Posterior vena cava (tissue), 2 donors: Measurements from ENCODE around the gene SENP7. TPM values are rescaled to one million over a fixed set of nuclear protein-coding genes. Genes with fewer than 3 reads are reported as not detected.
"Not testable (repeated sequence)": the region's sequence is repeated elsewhere in the genome, so short reads cannot be mapped to it uniquely, and the experiment has no call there.

Experiments used
- DNase-seq: peaks from one replicate; pipeline ENCODE4 v3.0.0-alpha.2; 2020; ENCODE audit warnings: low spot score
- intact Hi-C, 2 donors: fragments of 100-400 bp; cut with DNase I; formaldehyde crosslinking; loops; one replicate each; pipeline versions ENCODE4 v1.14.1 to v1.14.2; 2022 to 2023
- long read RNA-seq, 2 donors: library from polyadenylated mRNA; unstranded; transcript quantifications; one replicate each; pipeline ENCODE4 v2.0.0, GENCODE V29; 2020 to 2021
- total RNA-seq, 2 donors: library from RNA; stranded (reverse); fragmentation: NEBNext Ultra II Directional; extraction: Animal tissue kit (Norgen Biotek cat#: 25700); gene quantifications; one replicate each; pipeline ENCODE4 v1.2.1, GENCODE V29; 2021
- donor health status: DM: yes; HTN: yes; CAD: no.
- donor health status: DM: yes; HTN: yes; CAD: no.

SENP7 gene, protein sequence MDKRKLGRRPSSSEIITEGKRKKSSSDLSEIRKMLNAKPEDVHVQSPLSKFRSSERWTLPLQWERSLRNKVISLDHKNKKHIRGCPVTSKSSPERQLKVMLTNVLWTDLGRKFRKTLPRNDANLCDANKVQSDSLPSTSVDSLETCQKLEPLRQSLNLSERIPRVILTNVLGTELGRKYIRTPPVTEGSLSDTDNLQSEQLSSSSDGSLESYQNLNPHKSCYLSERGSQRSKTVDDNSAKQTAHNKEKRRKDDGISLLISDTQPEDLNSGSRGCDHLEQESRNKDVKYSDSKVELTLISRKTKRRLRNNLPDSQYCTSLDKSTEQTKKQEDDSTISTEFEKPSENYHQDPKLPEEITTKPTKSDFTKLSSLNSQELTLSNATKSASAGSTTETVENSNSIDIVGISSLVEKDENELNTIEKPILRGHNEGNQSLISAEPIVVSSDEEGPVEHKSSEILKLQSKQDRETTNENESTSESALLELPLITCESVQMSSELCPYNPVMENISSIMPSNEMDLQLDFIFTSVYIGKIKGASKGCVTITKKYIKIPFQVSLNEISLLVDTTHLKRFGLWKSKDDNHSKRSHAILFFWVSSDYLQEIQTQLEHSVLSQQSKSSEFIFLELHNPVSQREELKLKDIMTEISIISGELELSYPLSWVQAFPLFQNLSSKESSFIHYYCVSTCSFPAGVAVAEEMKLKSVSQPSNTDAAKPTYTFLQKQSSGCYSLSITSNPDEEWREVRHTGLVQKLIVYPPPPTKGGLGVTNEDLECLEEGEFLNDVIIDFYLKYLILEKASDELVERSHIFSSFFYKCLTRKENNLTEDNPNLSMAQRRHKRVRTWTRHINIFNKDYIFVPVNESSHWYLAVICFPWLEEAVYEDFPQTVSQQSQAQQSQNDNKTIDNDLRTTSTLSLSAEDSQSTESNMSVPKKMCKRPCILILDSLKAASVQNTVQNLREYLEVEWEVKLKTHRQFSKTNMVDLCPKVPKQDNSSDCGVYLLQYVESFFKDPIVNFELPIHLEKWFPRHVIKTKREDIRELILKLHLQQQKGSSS
- total RNA-seq: 10 to 100 TPM; 17.0 to 20.0 TPM
- long read RNA-seq, donor 1, full-length matches to known transcripts: 1 of 4 reads
- long read RNA-seq, donor 1, partial matches to known transcripts: 3 of 4 reads
- long read RNA-seq, donor 1, other reads (novel, unspliced or antisense): 0 of 4 reads
- long read RNA-seq, donor 2, partial matches to known transcripts: 2 of 4 reads
- long read RNA-seq, donor 2, other reads (novel, unspliced or antisense): 2 of 4 reads

DNA sequence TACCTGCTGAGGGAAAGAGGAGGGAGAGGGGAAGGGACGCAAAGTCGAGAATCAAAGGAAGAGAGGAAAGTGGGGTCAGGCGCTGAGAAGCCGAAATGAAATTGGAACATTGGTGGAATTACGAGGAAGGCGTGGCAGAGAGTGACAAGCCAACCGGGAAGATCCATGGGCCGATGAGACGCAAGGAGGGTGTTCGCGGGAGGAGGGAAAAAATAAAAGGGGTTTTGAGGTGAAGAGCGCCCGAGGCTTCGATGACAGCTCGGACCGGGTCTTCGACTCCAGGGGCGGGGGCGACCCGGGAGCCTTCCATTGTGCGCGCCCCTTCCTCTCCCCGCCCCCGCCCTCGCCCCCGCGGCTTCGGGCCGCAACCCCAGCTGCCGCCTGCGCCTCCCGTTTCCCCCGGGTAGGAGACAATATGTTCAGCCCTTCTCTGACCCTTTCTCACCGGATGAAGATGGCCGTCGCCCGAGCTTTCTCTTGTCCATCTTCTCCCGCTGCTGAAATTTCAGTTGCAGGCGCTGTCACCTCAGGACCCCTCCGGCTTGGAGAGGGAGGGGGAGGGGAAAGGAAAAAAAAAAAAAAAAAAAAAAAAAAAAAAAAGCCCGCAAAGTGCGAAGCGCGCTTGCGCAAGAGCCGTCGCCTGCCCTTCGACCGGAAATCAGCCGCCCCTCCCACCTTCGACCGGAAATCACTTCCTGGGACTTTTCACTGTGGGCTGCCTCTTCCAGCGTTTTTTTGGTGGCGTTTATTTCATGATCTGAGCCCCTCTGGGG, at the start of gene SENP7:
Gene SENP7, minus strand, starts transcription at position 567 of the 773 bp plus-strand sequence. Its CDS starts 82 bp downstream, at position 485.
- intact Hi-C loops: no loop called here
- DNase-seq: peak; percentile 96

DNA sequence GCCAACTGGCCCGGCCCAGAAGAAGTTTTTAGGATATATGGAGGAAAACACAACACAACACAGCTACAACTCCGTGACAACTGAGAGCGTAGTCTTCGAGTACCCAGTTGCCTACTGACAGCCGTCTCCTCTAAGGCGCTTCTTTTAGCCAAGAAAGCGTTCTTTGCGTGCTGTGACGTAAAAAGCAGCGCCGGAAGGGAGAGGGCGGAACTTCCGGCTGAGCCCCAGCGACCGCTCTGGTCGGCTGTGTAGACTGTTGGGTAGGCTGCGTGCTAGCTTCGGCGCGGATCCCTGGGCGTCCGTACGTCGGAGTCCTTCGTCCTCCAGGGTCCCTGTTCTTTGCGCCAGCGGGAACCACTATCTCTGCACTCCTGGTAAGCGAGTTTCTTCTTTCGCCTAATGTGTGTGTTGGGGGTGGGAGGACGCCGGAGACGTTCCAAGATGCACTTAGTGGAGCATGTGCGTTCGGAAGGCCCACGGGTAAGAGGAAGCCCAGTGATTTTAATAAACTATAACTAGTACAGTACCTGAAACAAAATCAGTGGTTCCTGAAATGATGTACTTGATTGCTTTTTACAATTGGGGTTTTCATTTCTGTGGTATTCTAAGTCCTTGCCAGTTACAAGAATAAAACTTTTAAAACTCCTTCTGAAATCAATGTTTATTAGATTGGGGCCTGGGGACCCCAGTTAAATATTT, 48.8 kb upstream of the SENP7 start, which contains the start of gene TRMT10C:
Gene TRMT10C, plus strand, starts transcription at position 239 of the 699 bp plus-strand sequence. CDS start 2,914 bp downstream, outside the sequence.
- DNase-seq: peak; percentile 98

DNA sequence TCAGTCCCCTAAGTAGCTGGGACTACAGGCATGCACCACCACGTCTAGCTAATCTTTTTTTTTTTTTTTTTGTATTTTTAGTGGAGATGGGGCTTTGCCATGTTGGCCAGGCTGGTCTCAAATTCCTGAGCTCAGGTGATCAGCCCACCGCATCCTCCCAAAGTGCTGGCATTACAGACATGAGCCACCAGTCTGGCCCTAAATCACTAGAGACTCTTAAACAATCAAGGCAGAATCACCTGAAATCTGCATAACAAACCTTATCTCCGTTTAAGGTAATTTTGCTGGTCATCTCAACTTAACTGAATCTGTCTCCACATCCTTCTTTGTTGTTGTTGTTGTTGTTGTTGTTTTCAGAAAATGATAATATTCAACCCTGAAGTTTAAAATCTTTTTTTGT, 43.1 kb upstream of the SENP7 start:
- intact Hi-C loops: no loop called here
- DNase-seq: no peak

More for the DNA sequence above, 48.8 kb upstream of the SENP7 start, which contains the start of gene TRMT10C:
- intact Hi-C loops: no loop called here

DNA sequence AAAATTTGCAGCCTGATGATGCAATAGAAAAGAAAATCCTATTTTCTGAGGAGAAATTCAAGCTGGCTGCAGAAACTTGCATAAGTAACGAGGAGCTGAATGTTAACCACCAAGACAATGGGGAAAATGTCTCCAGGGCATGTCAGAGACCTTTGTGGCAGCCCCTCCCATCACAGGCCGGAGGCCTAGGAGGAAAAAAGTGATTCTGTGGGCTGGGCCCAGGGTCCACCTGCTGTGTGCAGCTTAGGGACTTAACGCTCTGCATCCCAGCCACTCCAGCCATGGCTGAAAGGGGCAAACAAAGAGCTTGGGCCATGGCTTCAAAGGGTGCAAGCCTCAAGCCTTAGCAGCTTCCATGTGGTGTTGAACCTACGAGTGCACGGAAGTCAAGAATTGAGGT, 40.4 kb upstream of the SENP7 start:
- intact Hi-C loops, DNase-seq: not testable (repeated sequence)

DNA sequence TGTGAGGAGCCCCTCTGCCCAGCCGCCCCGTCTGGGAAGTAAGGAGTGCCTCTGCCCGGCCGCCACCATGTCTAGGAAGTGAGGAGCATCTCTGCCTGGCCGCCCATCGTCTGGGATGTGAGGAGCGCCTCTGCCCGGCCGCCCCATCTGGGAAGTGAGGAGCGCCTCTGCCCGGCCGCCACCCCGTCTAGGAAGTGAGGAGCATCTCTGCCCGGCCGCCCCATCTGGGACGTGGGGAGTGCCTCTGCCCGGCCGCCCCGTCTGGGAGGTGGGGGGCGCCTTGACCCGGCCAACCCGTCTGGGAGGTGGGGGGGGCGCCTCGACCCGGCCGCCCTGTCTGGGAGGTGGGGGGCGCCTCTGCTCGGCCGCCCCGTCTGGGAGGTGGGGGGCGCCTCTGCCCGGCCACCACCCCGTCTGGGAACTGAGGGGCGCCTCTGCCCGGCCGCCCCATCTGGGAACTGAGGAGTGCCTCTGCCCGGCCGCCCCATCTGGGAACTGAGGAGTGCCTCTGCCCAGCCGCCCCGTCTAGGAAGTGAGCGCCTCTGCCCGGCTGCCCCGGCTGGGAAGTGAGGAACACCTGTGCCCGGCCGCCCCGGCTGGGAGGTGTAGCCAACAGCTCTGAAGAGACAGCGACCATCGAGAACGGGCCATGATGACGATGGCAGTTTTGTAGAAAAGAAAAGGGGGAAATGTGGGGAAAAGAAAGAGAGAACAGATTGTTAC, 38.5 kb upstream of the SENP7 start:
- DNase-seq, intact Hi-C loops: not testable (repeated sequence)

DNA sequence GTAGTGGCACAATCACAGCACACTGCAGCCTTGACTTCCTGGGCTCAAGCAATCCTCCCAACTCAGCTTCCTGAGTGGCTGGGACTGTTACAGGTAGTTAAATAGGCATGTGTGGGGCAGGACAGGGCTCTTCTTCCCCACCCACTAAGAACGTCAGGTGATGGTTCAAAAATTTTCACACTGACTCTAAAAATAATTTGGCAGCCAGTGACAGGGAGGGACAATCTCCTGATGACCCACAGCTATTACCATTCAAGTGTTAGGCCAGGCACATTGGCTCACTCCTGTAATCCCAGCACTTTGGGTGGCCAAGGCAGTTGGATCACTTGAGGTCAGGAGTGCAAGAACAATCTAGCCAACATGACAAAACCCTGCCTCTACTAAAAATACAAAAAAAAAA, 36.5 kb upstream of the SENP7 start:
- DNase-seq: no peak
- intact Hi-C loops: no loop called here

DNA sequence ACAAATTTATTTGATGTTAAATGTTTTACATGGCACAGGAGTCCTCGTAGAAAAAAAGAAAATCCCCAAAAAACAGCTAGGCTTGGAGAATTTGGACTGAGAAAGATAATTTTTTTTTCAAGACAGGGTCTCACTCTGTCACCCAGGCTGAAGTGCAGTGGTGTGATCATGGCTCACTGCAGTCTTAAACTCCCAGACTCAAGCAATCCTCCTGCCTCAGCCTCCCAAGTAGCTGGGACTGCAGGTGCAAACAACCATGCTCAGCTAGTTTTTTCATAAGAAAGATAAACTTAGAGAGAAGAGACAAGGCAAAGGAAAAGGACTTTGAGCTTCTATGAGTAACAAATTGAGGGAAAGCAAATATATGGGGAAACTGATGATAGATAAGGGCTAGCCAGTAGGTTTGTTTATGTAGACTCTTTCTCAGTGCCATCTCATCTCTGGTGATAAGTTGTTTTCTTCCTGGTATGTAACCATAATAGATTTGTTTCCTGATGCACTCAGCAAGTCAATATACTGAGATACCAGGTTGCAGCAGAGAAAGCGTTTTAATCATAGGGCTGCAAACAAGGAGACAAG, 35.6 kb upstream of the SENP7 start:
- intact Hi-C loops: no loop called here
- no peak for DNase-seq

DNA sequence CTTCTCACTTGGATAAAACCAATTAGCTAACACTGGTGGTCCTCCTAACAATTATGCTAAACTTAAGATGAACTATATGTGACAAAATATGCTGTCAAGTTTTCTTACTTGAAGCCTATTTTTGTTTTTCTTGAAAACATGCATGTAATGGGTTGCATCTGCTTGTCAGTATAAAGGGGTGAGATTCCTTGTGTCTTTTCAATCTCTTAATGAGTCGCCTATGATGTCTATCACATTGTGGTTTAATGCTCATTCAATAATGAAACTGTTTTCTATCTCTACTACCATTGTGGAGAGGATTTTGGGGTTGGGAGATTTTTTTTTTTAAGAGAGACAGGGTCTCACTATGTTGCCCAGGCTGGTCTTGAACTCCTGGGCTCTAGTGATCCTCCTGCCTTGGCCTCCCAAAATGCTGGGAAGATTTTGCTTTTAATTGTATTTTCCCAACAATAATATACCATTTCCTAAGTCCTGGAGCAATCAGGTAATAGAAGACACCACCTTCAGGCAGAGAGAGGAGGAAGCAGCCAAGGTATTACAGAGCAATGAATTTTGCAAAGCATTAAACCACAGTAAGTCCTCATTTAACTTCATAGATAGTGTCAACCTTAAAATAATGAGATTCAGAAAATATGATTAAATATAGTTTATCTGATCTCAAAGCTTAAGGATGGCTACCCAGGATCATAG, 31.3 kb upstream of the SENP7 start:
- intact Hi-C loops: no loop called here
- no peak for DNase-seq

DNA sequence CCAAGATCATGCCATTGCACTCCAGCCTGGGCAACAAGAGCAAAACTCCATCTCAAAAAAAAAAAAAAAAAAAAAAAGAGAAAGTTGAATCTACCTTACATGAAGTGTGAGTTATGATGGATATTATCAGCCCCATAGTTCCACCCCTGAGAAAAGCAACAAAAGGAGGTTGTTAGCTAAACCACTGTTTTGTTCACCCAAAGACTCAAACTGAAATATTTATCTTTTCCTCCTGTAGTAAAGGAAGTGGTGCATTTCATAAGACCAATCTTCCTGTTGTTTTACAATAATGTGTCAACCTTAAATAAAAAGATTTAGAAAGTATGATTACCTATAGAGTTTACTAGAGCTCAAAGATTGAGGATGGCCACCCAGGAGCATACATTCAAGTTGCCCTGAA, 29.9 kb upstream of the SENP7 start:
- no peak for DNase-seq
- intact Hi-C loops: no loop called here

DNA sequence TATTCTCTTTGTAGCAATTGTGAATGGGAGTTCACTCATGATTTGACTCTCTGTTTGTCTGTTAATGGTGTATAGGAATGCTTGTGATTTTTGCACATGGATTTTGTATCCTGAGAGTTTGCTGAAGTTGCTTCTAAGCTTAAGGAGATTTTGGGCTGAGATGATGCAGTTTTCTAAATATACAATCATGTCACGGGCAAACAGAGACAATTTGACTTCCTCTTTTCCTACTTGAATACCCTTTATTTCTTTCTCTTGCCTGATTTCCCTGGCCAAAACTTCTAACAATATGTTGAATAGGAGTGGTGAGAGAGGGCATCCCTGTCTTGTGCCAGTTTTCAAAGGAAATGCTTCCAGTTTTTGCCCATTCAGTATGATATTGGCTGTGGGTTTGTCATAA, 23.9 kb upstream of the SENP7 start:
- DNase-seq: not testable (repeated sequence)
- intact Hi-C loops: loop anchor here in 1 of 2 donors (5.0 kb wide), 1 partner anchor 1590 kb away; no protein-coding TSS in a partner anchor

DNA sequence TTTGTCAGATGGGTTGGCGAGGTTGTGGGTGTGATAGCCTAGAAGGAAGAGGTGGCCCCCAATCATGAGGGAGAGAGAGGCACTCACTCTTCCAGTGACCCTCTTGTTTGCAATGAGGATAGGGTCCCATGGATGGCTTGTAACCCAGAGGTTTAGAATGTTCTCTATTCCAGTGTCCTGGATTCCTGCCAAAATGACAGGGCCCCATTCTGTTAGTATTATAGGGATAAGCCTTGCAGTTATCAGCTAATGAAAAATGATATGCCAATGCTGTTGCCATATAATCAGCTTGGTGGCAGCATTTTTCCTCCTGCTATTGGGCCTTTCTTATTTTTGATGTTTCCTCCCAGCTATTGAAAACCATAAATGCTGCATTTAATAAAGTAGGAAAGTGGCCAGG, 23.3 kb upstream of the SENP7 start:
- DNase-seq: no peak
- intact Hi-C loops: loop anchor here in 1 of 2 donors (5.0 kb wide), 1 partner anchor 1589 kb away; no protein-coding TSS in a partner anchor

DNA sequence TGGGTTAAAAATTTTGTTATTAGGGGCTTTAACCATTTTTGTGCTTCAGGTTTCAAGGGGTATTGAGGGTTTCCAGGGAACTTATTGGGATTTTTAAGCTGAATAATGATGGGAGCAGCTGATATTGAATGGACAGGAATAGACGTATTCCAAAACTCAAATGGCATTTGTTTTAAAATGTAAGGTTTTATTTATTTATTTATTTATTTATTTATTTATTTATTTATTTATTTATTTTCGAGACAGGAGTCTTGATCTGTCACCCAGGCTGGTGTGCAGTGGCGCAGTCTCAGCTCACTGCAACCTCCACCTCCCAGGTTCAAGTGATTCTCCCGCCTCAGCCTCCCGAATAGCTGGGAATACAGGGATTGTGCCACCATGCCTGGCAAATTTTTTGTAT, 22.2 kb upstream of the SENP7 start:
- intact Hi-C loops: loop anchor here in 1 of 2 donors (5.0 kb wide), 1 partner anchor 1588 kb away; no protein-coding TSS in a partner anchor

DNA sequence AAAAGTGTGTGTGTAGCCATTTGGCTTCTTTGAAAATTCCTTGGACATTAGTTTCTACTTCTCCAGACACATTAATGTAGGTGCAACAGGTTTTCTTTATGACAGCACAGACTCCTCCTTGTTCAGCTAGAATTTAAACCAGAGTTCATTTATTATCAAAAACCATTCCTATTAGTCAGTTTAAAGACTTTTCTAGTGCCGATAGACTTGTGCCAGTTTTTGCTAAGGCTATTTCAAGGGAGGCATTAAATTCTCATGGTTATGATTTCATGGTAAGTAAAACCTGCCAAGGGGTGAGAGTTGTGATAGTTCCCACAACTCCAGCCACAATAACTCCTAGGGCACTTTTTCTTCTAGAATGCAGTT, 20.6 kb upstream of the SENP7 start:
- DNase-seq: no peak
- intact Hi-C loops: no loop called here

More for the DNA sequence above, 22.2 kb upstream of the SENP7 start:
- no peak for DNase-seq

DNA sequence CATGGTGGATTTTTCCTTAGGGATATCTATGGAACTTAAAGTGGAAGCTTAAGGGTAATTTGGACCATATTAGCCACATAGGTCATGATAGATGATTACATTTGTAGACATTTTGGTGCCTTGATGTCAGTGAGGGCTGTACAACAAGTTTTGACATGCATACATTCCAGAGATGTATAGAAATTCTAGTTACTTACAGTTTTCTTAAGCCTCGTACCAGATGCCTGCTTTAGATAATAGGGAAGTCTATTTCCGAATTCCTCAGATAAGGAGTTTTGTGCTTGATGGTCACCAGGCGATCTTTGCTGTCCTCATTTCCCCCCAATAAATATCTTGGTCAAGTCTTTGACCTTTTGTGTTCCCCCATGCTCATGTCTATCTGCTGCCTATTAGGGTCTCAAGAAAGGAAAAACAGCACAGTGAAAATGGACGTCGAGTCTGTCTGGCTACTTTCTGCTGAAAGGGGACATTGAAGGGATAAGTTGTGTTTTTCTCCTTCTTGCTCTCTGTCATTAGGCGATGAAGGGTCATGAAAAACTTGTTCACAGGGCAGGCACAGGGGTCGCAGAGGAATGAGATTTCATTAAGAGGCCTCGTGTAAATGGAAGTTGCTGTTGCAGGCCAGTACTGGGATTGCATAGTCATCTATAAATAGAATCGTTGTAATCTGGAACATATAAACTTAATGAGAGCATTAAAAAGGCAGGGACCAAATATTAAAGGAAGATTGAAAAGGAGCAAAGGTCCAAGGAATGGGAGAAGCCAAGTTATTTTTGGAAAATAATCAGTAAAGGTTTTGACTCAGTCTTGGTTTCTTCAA, 20.0 kb upstream of the SENP7 start:
- DNase-seq: no peak
- intact Hi-C loops: no loop called here

DNA sequence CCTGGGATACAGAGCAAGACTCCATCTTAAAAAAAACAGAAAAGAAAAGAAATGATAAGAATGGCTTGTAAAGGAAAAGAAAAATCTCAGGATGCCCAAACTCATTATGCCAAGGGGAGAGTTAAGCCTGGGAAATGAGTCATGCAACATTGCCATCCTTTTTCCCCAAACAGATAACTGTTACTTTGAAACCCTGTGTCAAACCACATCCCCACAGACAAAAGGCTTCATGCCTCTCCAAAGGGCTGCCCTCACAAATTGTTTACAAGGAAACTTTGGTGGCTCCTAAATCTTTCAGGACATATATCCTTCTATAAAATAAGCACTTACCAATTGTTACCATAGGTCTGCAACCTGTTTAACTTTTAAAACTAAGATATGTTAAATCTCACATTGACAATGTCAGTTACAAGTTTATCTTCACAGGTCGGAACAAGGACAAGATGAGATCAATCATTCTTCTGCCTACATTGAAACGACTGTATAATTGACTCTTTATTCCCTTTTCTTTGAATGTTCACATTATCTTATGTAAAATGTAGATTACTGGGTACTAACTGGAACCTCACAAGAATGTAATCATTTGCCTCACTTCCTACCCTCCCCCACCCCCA, 18.6 kb upstream of the SENP7 start:
- DNase-seq: no peak
- intact Hi-C loops: no loop called here
